H9 (cell line): ENCODE measurements around the gene RNF125. TPM values are rescaled to one million over a fixed set of nuclear protein-coding genes. Genes with fewer than 3 reads are reported as not detected.

Experiments used
- DNase-seq: peaks from one replicate; pipeline ENCODE4 v3.0.0-alpha.2; 2017
- H2AFZ ChIP-seq: one replicate; pipeline ENCODE4 v1.6.1; 2013; ENCODE audit warnings: mild to moderate bottlenecking, low read length, control low read depth, moderate library complexity
- H2AK5ac ChIP-seq: 2 replicates; pipeline ENCODE4 v1.6.1; 2013; ENCODE audit warnings: low read length, control low read depth, mixed read lengths; ENCODE audit not compliant: insufficient read length
- H2BK120ac ChIP-seq: one replicate; pipeline ENCODE4 v1.6.1; 2013; ENCODE audit warnings: low read depth, mild to moderate bottlenecking, low read length, control low read depth, inconsistent platforms; ENCODE audit not compliant: poor library complexity, severe bottlenecking
- H2BK12ac ChIP-seq: 2 replicates; pipeline ENCODE4 v1.6.1; 2013; ENCODE audit warnings: low read length, control low read depth, mixed read lengths, low read depth; ENCODE audit not compliant: insufficient read length
- H2BK15ac ChIP-seq: 2 replicates; pipeline ENCODE4 v1.6.1; 2013; ENCODE audit warnings: low read depth, low read length, control low read depth
- H2BK20ac ChIP-seq: one replicate; pipeline ENCODE4 v1.6.1; 2013; ENCODE audit warnings: low read depth, mild to moderate bottlenecking, low read length, control low read depth, inconsistent platforms; ENCODE audit not compliant: poor library complexity, severe bottlenecking
- H2BK5ac ChIP-seq: 2 replicates; pipeline ENCODE4 v1.6.1; 2013; ENCODE audit warnings: low read length, control low read depth, mixed read lengths; ENCODE audit not compliant: insufficient read length
- H3K14ac ChIP-seq: 2 replicates; pipeline ENCODE4 v1.6.1; 2013; ENCODE audit warnings: low read length, control low read depth; ENCODE audit not compliant: insufficient read depth
- H3K18ac ChIP-seq: 2 replicates; pipeline ENCODE4 v1.6.1; 2013; ENCODE audit warnings: low read depth, mild to moderate bottlenecking, mixed read lengths, low read length, control low read depth; ENCODE audit not compliant: insufficient read length
- H3K23ac ChIP-seq: 2 replicates; pipeline ENCODE4 v1.6.1; 2013; ENCODE audit warnings: low read length, control low read depth, mixed read lengths, low read depth; ENCODE audit not compliant: insufficient read length
- H3K23me2 ChIP-seq: 2 replicates; pipeline ENCODE4 v1.6.1; 2013; ENCODE audit warnings: low read depth, mild to moderate bottlenecking, mixed read lengths, low read length, control low read depth; ENCODE audit not compliant: insufficient read length, poor library complexity, severe bottlenecking
- H3K27ac ChIP-seq: 2 replicates; pipeline ENCODE4 v1.5.1; 2013; ENCODE audit warnings: low read length, control low read depth, mixed read lengths, low read depth; ENCODE audit not compliant: insufficient read length
- H3K27me3 ChIP-seq: 2 replicates; pipeline ENCODE4 v1.6.1; 2013; ENCODE audit warnings: low read length, control low read depth, inconsistent platforms; ENCODE audit not compliant: insufficient read depth
- H3K4ac ChIP-seq: 2 replicates; pipeline ENCODE4 v1.6.1; 2013; ENCODE audit warnings: low read depth, mild to moderate bottlenecking, control low read depth, inconsistent platforms, low read length, moderate library complexity
- H3K4me1 ChIP-seq: 2 replicates; pipeline ENCODE4 v1.6.1; 2013; ENCODE audit warnings: low read length, control low read depth, inconsistent platforms; ENCODE audit not compliant: insufficient read depth
- H3K4me2 ChIP-seq: 2 replicates; pipeline ENCODE4 v1.6.1; 2013; ENCODE audit warnings: low read length, control low read depth, mixed read lengths; ENCODE audit not compliant: insufficient read length, insufficient read depth
- H3K56ac ChIP-seq: 2 replicates; pipeline ENCODE4 v1.6.1; 2013; ENCODE audit warnings: low read depth, mild to moderate bottlenecking, mixed read lengths, low read length, control low read depth; ENCODE audit not compliant: insufficient read length
- H3K79me1 ChIP-seq: 2 replicates; pipeline ENCODE4 v1.6.1; 2013; ENCODE audit warnings: low read depth, mild to moderate bottlenecking, moderate library complexity, low read length, control low read depth, inconsistent platforms; ENCODE audit not compliant: insufficient read depth, poor library complexity, severe bottlenecking
- H3K79me2 ChIP-seq: 2 replicates; pipeline ENCODE4 v1.6.1; 2013; ENCODE audit warnings: low read length, control low read depth, inconsistent platforms; ENCODE audit not compliant: insufficient read depth
- H3K9ac ChIP-seq: 2 replicates; pipeline ENCODE4 v1.6.1; 2013; ENCODE audit warnings: low read length, control low read depth, mixed read lengths; ENCODE audit not compliant: insufficient read length; ENCODE audit errors: extremely low read depth
- H3K9me3 ChIP-seq: one replicate; pipeline ENCODE4 v1.6.1; 2013; ENCODE audit warnings: low read depth, low read length, inconsistent platforms; ENCODE audit not compliant: control insufficient read depth
- H3T11ph ChIP-seq: one replicate; pipeline ENCODE4 v1.6.1; 2013; ENCODE audit warnings: mild to moderate bottlenecking, low read length, control low read depth, inconsistent platforms
- H4K20me1 ChIP-seq: one replicate; pipeline ENCODE4 v1.6.1; 2013; ENCODE audit not compliant: control insufficient read depth, insufficient read length, insufficient read depth
- H4K5ac ChIP-seq: 2 replicates; pipeline ENCODE4 v1.6.1; 2013; ENCODE audit warnings: low read depth, mild to moderate bottlenecking, mixed read lengths, low read length, control low read depth; ENCODE audit not compliant: insufficient read length
- H4K8ac ChIP-seq: replicated peaks from 2 replicates; pipeline ENCODE4 v1.6.1; 2013; ENCODE audit warnings: low read length, control low read depth, mixed read lengths, low read depth; ENCODE audit not compliant: insufficient read length
- H4K91ac ChIP-seq: 2 replicates; pipeline ENCODE4 v1.6.1; 2013; ENCODE audit warnings: low read depth, mild to moderate bottlenecking, moderate library complexity, mixed read lengths, low read length, control low read depth; ENCODE audit not compliant: insufficient read length
- H3K27ac Mint-ChIP-seq, 3 experiments: 2 replicates in 2 of 3; 3 replicates in 1 of 3; pipeline ENCODE4 v1.8.0; 2020 to 2021; ENCODE audit warnings: mixed read lengths in 3 of 3, mild to moderate bottlenecking in 1 of 3, moderate library complexity in 1 of 3
- H3K27me3 Mint-ChIP-seq: 2 replicates; pipeline ENCODE4 v1.8.0; 2021; ENCODE audit warnings: low read depth, mild to moderate bottlenecking, moderate library complexity, mixed read lengths
- H3K36me3 Mint-ChIP-seq, 3 experiments: 2 replicates in 2 of 3; 3 replicates in 1 of 3; pipeline ENCODE4 v1.8.0; 2020 to 2021; ENCODE audit warnings: low read depth in 3 of 3, mixed read lengths in 3 of 3; ENCODE audit not compliant: insufficient read depth in 1 of 3
- H3K4me1 Mint-ChIP-seq, 2 experiments: 2 replicates each; pipeline ENCODE4 v1.8.0; 2020; ENCODE audit warnings: mixed read lengths in 2 of 2
- H3K4me3 Mint-ChIP-seq, 2 experiments: 2 replicates in 1 of 2; 3 replicates in 1 of 2; pipeline ENCODE4 v1.8.0; 2020 to 2021; ENCODE audit warnings: mild to moderate bottlenecking in 2 of 2, mixed read lengths in 2 of 2, moderate library complexity in 1 of 2
- H3K9me3 Mint-ChIP-seq, 2 experiments: 2 replicates in 1 of 2; 3 replicates in 1 of 2; pipeline ENCODE4 v1.8.0; 2020; ENCODE audit warnings: mild to moderate bottlenecking in 2 of 2, mixed read lengths in 2 of 2, moderate library complexity in 1 of 2
- CTCF ChIP-seq: fragments of 200-600 bp; sonication (generic); conservative IDR thresholded peaks from 3 replicates; pipeline ENCODE4 v1.8.0; 2021; ENCODE audit warnings: antibody characterized with exemption, mild to moderate bottlenecking
- WGBS: extraction: QIAGEN DNeasy Blood & Tissue Kit; methylation state at CpG from one replicate; pipeline ENCODE4 v1.1.7; 2013; ENCODE audit warnings: missing lambda C conversion rate, low lambda C conversion rate, mixed read lengths; ENCODE audit not compliant: insufficient read length; ENCODE audit errors: extremely low coverage; 5-methylcytosine and 5-hydroxymethylcytosine counted together
- total RNA-seq: library from RNA; stranded (reverse); gene quantifications from 2 replicates; pipeline ENCODE4 v1.2.1, GENCODE V29; 2021

Gene RNF125
- total RNA-seq, 1 experiment from 2014 or later: 8.3 TPM

DNA sequence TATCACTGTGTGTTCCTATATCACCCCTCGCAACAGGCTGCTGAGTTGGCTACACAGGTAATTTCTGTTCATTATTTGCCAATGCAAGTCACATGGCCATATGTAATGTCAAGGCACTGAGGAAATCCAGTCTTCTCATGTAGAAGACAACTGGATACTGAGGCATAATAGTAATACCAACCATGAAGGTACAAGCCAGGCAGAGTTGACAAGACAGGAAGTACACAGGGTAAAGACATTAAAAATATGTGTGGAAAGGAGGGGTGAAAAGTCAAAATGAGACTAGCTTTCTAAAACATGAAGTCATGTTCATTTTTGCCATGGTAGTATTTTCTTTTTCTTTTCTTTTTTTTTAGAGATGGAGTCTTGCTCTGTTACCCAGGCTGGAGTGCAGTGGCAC lies 55.6 kb downstream of the RNF125 start:
- no CpG with 5 or more reads among the region's 1 CpG for WGBS
- peaks cover 0 to 3% (median 0%) of the 10 kb centered on the region in 3 experiments; a peak in 2 of 7 replicates for H3K36me3 Mint-ChIP-seq
- H2AK5ac ChIP-seq: no peak overlapping the region
- no peaks in the 10 kb centered on the region for H3K9me3 Mint-ChIP-seq
- peaks cover 6% of the 10 kb centered on the region in 2 experiments for H3K4me1 Mint-ChIP-seq
- H3K9me3 ChIP-seq: no peaks in the 10 kb centered on the region
- no peaks in the 10 kb centered on the region for H4K20me1 ChIP-seq
- no peak overlapping the region for H3K4me2 ChIP-seq
- H2BK15ac ChIP-seq: no peak overlapping the region
- H3K27ac ChIP-seq: no peak overlapping the region
- no peaks in the 10 kb centered on the region for H3K27me3 ChIP-seq
- no peak overlapping the region for H4K5ac ChIP-seq
- no peak overlapping the region for H3K56ac ChIP-seq
- no peak overlapping the region for H3K9ac ChIP-seq
- no peak overlapping the region for H2AFZ ChIP-seq
- no peak overlapping the region; a peak in 1 of 7 replicates for H3K27ac Mint-ChIP-seq
- H3K23ac ChIP-seq: no peak overlapping the region
- no peak overlapping the region for H2BK120ac ChIP-seq
- no peak overlapping the region for H2BK5ac ChIP-seq
- no peaks in the 10 kb centered on the region for H3K4me1 ChIP-seq
- H3K23me2 ChIP-seq: no peaks in the 10 kb centered on the region
- no peak overlapping the region for H3K18ac ChIP-seq
- H2BK20ac ChIP-seq: no peak overlapping the region
- no peak overlapping the region for H4K8ac ChIP-seq
- H3T11ph ChIP-seq: no peak overlapping the region
- H3K79me2 ChIP-seq: no peaks in the 10 kb centered on the region
- no peak overlapping the region for H4K91ac ChIP-seq
- no peak overlapping the region for H3K4ac ChIP-seq
- DNase-seq: no peak
- TF ChIP-seq CTCF: no peak
- no peak overlapping the region for H3K4me3 Mint-ChIP-seq
- no peak overlapping the region for H3K14ac ChIP-seq
- H2BK12ac ChIP-seq: no peak overlapping the region
- no peaks in the 10 kb centered on the region for H3K27me3 Mint-ChIP-seq
- no peaks in the 10 kb centered on the region for H3K79me1 ChIP-seq
